ENCODE data around the gene KCTD18.

KCTD18 gene

DNA sequence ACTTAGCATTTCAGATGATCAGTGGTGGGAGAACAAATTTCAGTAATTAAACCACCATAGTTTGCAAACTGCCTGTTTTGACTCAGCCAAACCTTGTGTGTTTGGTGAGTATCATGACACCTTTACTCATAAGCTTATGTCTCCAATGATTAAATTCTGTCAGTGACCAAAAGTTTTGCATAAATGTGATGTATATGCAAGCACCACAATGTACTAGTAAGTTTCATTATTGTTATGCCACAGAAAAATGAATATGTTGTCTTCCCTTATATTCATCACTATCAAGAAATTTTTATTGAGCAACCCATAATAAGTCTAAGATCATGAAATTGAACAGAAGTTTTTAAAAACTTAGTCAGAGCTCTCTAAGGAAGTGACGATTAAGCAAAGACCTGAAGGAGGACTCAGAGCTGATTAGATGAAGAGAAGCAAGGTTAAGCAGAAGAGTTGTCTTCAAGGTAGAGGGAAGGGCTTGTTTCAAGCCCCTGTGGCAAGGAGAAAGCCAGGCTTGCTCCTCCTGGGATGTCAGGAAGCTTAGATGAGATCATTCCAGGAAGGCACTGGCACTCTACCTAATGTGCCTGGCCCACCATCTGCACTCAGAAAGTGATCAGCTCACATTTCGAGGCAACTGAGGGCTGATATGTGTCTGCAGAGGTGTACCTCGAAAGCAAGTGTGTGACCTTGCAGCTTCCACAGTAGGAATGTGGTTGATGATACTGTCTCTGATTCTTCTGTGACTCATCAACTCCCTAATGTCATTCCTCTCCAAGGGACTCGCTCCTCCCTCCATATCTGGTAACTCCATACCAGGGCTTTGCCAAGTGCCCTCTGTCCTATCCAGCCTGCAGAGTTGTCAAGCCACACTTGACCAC is 54.7 kb downstream of the KCTD18 start:
- DNase-seq, result no peak

GRCh38 chr2:200453853-200454534 is 55.9 kb downstream of the KCTD18 start:
- DNase-seq, result no peak

GRCh38 chr2:200453142-200453852 is 56.6 kb downstream of the KCTD18 start:
- no peak for DNase-seq

DNA sequence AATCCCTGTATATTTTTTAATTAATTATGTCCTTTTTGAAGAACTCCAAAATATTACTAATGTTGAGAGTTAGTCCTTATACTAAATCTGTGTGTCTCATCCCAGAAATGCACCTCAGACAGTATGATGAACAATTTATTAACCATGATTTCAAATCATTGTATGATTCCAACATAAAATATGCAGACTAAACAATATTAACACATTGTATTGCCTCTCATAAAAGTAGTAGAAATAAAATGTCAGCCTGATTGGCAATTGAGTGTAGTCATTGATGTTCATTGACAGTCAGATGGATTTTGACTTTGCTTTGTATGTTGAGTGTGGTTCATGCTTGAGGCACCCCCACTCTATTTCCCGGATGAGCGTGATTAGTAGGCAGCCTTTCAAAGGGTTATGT is 57.5 kb downstream of the KCTD18 start:
- no peak for DNase-seq

- DNase-seq, result no peak
Observed at GRCh38 chr2:200451511-200451910, 58.4 kb downstream of the KCTD18 start.

DNA sequence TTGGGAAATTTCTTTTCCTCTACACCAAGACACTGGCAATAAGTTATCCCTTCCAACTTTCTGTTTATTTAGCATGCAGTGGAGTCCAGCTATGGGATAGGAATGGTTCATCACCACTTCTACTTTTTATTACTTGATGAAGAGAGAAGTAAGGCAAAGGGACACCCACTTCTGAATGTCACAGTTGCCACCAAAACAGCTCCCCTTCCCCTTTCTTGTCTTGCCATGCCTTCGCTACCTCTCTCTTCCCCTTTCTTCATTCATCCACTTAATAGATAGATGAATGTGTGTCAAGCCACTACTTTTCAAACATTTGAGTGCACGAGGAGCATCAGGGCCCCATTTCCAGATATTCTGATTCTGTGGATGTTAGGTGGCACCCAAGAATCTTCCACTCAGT is 59.6 kb downstream of the KCTD18 start:
- DNase-seq, result no peak

DNA sequence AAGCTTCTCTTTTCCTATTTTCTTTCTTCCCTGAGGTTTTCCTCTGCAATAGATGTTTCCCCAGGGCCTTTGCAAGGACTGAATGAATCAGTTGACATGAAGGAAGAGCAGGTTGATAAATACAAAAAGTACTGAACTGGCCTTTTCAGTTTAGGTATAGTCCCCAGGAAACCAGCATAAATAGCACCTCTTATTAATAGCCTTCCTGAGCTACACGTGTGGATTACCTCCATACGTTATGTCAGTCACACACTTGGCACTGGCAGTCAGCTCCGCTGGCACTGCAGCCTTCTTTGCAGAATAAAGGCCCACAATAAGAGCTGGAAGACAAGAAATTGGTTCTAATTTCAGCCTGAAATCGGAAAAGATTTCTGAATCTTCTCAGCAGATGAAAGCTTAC is 60.7 kb downstream of the KCTD18 start:
- no peak for DNase-seq

DNA sequence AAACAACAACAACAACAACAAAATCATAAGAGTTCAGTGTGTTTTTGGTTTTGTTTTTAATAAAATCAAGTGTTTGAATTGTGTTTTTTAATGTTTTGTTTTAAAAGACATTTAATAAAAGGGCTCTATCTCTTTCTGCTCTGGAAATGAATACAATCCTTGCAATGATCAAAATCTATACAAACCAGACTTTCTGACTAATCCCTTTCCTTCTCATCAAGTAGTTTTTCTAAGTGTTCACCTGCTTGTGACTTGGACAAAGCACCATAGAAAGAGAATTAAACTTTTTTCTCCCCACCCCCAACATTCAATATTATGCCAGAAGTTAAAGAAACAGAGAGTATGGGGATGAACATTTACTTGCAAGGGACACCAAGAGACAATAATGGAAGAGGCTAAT is 61.4 kb downstream of the KCTD18 start:
- DNase-seq, result no peak

- no peak for DNase-seq
Observed at GRCh38 chr2:200447139-200447855, 62.6 kb downstream of the KCTD18 start.

DNA sequence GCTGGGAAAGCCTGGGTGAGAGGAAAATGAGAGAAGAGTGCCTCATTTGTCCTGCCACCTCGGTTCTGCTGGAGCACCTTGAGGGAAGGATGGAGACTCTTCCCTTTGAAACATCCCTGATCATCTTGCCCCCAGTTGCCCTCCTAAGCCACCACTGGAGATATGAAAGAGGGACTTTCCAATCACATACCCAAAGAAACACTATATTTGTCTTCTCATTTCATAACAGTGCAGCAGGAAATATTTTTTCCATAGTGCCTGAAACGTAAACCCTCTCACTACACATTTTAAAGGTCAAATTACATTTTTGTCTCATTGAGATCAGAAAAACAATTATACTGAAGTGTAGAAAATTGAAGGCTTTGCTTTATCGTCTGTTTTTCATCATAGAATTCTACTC is 63.3 kb downstream of the KCTD18 start:
- no peak for DNase-seq

GRCh38 chr2:200445284-200445683 is 64.6 kb downstream of the KCTD18 start:
- no peak for DNase-seq

GRCh38 chr2:200444530-200444929 is 65.3 kb downstream of the KCTD18 start:
- DNase-seq, result no peak

- DNase-seq, result no peak
Observed at GRCh38 chr2:200443916-200444315, 66.0 kb downstream of the KCTD18 start.

DNA sequence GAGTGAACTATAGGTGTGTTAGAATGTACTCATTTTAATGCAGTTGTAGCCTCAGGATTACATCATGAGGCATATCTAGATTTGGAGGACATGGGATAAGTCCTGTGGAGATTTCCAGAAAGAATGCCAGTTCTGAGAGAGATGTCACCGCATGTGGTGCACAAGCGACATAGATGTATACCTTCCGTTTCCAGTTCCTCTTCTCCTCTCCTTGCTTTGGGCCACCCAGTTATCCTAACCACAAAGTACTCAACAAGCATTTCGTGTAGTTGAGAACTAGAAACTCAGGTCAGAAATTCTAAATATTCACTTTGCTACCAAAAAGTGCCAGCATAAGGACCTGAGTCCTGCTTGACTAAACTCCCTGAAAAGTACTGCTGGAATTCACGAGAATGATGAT is 66.5 kb downstream of the KCTD18 start:
- no peak for DNase-seq

- no peak for DNase-seq
Observed at GRCh38 chr2:200442471-200442870, 67.4 kb downstream of the KCTD18 start.

- DNase-seq, result no peak
Observed at GRCh38 chr2:200439981-200440380, 69.9 kb downstream of the KCTD18 start.
